Measurements from ENCODE around the gene UGT1A4.
"Not testable (repeated sequence)": the region's sequence is repeated elsewhere in the genome, so short reads cannot be mapped to it uniquely, and the experiment has no call there.

Gene UGT1A4

GRCh38 chr2:233751212-233752009 lies 32.9 kb downstream of the UGT1A4 start:
- DNase-seq = not testable (repeated sequence)

GRCh38 chr2:233754872-233755611 lies 36.5 kb downstream of the UGT1A4 start:
- DNase-seq = no peak

- no peak for DNase-seq
These were observed 38.0 kb downstream of the UGT1A4 start for GRCh38 chr2:233756429-233757081.

- no peak for DNase-seq
These were observed 39.6 kb downstream of the UGT1A4 start for GRCh38 chr2:233758141-233758540.

GRCh38 chr2:233758849-233759248 lies 40.3 kb downstream of the UGT1A4 start:
- DNase-seq = no peak

- no peak for DNase-seq
These were observed 41.5 kb downstream of the UGT1A4 start, which contains the start of gene UGT1A1 for GRCh38 chr2:233760043-233760442. TSS of gene UGT1A1 (plus strand) at chr2:233760270. CDS start at chr2:233760288, 18 bp downstream.

GRCh38 chr2:233761040-233761769 lies 42.7 kb downstream of the UGT1A4 start:
- no peak for DNase-seq

- no peak for DNase-seq
These were observed 45.7 kb downstream of the UGT1A4 start for GRCh38 chr2:233764264-233764663.

- DNase-seq = no peak
These were observed 46.2 kb downstream of the UGT1A4 start for GRCh38 chr2:233764761-233765160.

- DNase-seq = no peak
These were observed 47.9 kb downstream of the UGT1A4 start for GRCh38 chr2:233766416-233766815.

GRCh38 chr2:233768076-233768475 lies 49.5 kb downstream of the UGT1A4 start:
- no peak for DNase-seq

- no peak for DNase-seq
These were observed 50.7 kb downstream of the UGT1A4 start for GRCh38 chr2:233769260-233769659.

- no peak for DNase-seq
These were observed 53.6 kb downstream of the UGT1A4 start for GRCh38 chr2:233772153-233772552.

GRCh38 chr2:233772583-233772982 lies 54.0 kb downstream of the UGT1A4 start:
- DNase-seq = no peak

- DNase-seq = no peak
These were observed 55.3 kb downstream of the UGT1A4 start for GRCh38 chr2:233773854-233774253.

- no peak for DNase-seq
These were observed 56.9 kb downstream of the UGT1A4 start for GRCh38 chr2:233775414-233775813.

GRCh38 chr2:233778030-233778429 lies 59.5 kb downstream of the UGT1A4 start, which contains the start of gene MROH2A:
TSS of gene MROH2A (plus strand) at chr2:233778330. CDS start at chr2:233779359, 1,029 bp downstream.
- no peak for DNase-seq

- DNase-seq = no peak
These were observed 61.2 kb downstream of the UGT1A4 start for GRCh38 chr2:233779722-233780121.

- no peak for DNase-seq
These were observed 62.2 kb downstream of the UGT1A4 start for GRCh38 chr2:233780771-233781170.

- no peak for DNase-seq
These were observed 71.0 kb downstream of the UGT1A4 start for GRCh38 chr2:233789554-233789953.

- DNase-seq = no peak
These were observed 72.8 kb downstream of the UGT1A4 start for GRCh38 chr2:233791151-233791882.

GRCh38 chr2:233791883-233792329 lies 73.4 kb downstream of the UGT1A4 start:
- no peak for DNase-seq

Measured in GF-D8 (cell line).